Vagina (tissue), 2 donors: Measurements from ENCODE around the gene NEDD8. TPM values are rescaled to one million over a fixed set of nuclear protein-coding genes. Genes with fewer than 3 reads are reported as not detected.
"Not testable (repeated sequence)": the region's sequence is repeated elsewhere in the genome, so short reads cannot be mapped to it uniquely, and the experiment has no call there.

Experiments
- DNase-seq, 2 donors: peaks; one replicate each; pipeline ENCODE4 v3.0.0-alpha.2; 2017; ENCODE audit errors: extremely low spot score in 2 of 2
- H3K27ac ChIP-seq: fragments of 200-600 bp; sonication (generic); one replicate; pipeline ENCODE4 v1.5.1; 2019
- H3K27me3 ChIP-seq: fragments of 200-600 bp; sonication (generic); one replicate; pipeline ENCODE4 v1.5.1; 2019
- H3K36me3 ChIP-seq, 2 donors: fragments of 200-600 bp; sonication (generic); one replicate each; pipeline ENCODE4 v1.5.1; 2017 to 2019
- H3K4me1 ChIP-seq: fragments of 200-600 bp; sonication (generic); one replicate; pipeline ENCODE4 v1.5.1; 2019
- H3K4me3 ChIP-seq, 2 donors: fragments of 200-600 bp; sonication (generic); 1 replicate in 1 of 2; 2 replicates in 1 of 2; pipeline ENCODE4 v1.5.1; 2016 to 2019
- H3K9me3 ChIP-seq: fragments of 200-600 bp; sonication (generic); one replicate; pipeline ENCODE4 v1.5.1; 2019
- POLR2A ChIP-seq, 2 donors: fragments of 450-650 bp; IDR thresholded peaks; one replicate each; pipeline ENCODE4 v1.6.1; 2017; ENCODE audit warnings: antibody characterized with exemption in 2 of 2, mild to moderate bottlenecking in 2 of 2, moderate library complexity in 2 of 2
- POLR2AphosphoS5 ChIP-seq, 2 donors: sonication (generic); formaldehyde crosslinking; IDR thresholded peaks; one replicate each; pipeline ENCODE4 v1.9.0; 2017; ENCODE audit warnings: antibody characterized with exemption in 2 of 2, mild to moderate bottlenecking in 2 of 2, low read depth in 1 of 2; ENCODE audit not compliant: insufficient read depth in 1 of 2
- intact Hi-C: fragments of 100-400 bp; cut with DNase I; formaldehyde crosslinking; loops from one replicate; pipeline ENCODE4 v1.15.1; 2023
- total RNA-seq: library from RNA; depleted of rRNA; stranded (reverse); fragments of >200 nt; gene quantifications from one replicate; pipeline ENCODE4 v1.2.3, GENCODE V29; 2016
- TF ChIP-seq, protein P1 (sequence below), 3 experiments: fragments of 450-650 bp in 2 of 3; fragments of 200-600 bp in 1 of 3; sonication (generic) in 1 of 3; IDR thresholded peaks; one replicate each; pipeline ENCODE4 v1.5.1; 2017 to 2019; ENCODE audit warnings: antibody characterized with exemption in 3 of 3, mild to moderate bottlenecking in 2 of 3, moderate library complexity in 2 of 3

The NEDD8 gene
- total RNA-seq, 1 donor from 2014 or later, result 140 TPM

- Histone ChIP-seq H3K36me3 (peaks cover 0 to 3% of the 10 kb centered on the region in 2 donors), H3K27ac (no peak overlapping the region), H3K27me3 (no peaks in the 10 kb centered on the region), H3K9me3 (no peaks in the 10 kb centered on the region), H3K4me1 (no peaks in the 10 kb centered on the region), H3K4me3 (no peak overlapping the region)
- no peak for TF ChIP-seq POLR2AphosphoS5 (IDR thresholded peaks at IDR 0.05; ENCODE audit: insufficient read depth in 1 of 2, low read depth in 1 of 2)
- TF ChIP-seq POLR2A (IDR thresholded peaks at IDR 0.05), result no peak
- TF ChIP-seq, protein P1, sequence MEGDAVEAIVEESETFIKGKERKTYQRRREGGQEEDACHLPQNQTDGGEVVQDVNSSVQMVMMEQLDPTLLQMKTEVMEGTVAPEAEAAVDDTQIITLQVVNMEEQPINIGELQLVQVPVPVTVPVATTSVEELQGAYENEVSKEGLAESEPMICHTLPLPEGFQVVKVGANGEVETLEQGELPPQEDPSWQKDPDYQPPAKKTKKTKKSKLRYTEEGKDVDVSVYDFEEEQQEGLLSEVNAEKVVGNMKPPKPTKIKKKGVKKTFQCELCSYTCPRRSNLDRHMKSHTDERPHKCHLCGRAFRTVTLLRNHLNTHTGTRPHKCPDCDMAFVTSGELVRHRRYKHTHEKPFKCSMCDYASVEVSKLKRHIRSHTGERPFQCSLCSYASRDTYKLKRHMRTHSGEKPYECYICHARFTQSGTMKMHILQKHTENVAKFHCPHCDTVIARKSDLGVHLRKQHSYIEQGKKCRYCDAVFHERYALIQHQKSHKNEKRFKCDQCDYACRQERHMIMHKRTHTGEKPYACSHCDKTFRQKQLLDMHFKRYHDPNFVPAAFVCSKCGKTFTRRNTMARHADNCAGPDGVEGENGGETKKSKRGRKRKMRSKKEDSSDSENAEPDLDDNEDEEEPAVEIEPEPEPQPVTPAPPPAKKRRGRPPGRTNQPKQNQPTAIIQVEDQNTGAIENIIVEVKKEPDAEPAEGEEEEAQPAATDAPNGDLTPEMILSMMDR (IDR thresholded peaks at IDR 0.05), result no peak
- DNase-seq, result no peak
- intact Hi-C loops, result no loop called here
Measured at GRCh38 chr14:24224618-24225071, 7.5 kb downstream of the NEDD8 start.

- H3K4me3 ChIP-seq, H3K4me1 ChIP-seq, DNase-seq, intact Hi-C loops, H3K27ac ChIP-seq, H3K27me3 ChIP-seq, H3K36me3 ChIP-seq, H3K9me3 ChIP-seq: not testable (repeated sequence)
Measured at GRCh38 chr14:24222987-24223386, 9.2 kb downstream of the NEDD8 start.

- Histone ChIP-seq H3K36me3 (no peaks in the 10 kb centered on the region), H3K9me3 (no peaks in the 10 kb centered on the region), H3K27ac (no peak overlapping the region), H3K4me1 (peaks cover 14% of the 10 kb centered on the region), H3K27me3 (no peaks in the 10 kb centered on the region), H3K4me3 (no peak overlapping the region)
- no peak for TF ChIP-seq POLR2AphosphoS5 (IDR thresholded peaks at IDR 0.05; ENCODE audit: insufficient read depth in 1 of 2, low read depth in 1 of 2)
- TF ChIP-seq, protein P1 (IDR thresholded peaks at IDR 0.05), result no peak
- no peak for TF ChIP-seq POLR2A (IDR thresholded peaks at IDR 0.05)
- DNase-seq, result no peak
- intact Hi-C loops, result no loop called here
Measured at GRCh38 chr14:24219521-24219920, 12.6 kb downstream of the NEDD8 start.

GRCh38 chr14:24219080-24219479 is 13.1 kb downstream of the NEDD8 start:
- Histone ChIP-seq H3K4me1 (peaks cover 19% of the 10 kb centered on the region), H3K27me3 (no peaks in the 10 kb centered on the region), H3K9me3 (no peaks in the 10 kb centered on the region), H3K36me3 (no peaks in the 10 kb centered on the region), H3K27ac (no peak overlapping the region), H3K4me3 (no peak overlapping the region)
- intact Hi-C loops, result no loop called here
- DNase-seq, result no peak
- TF ChIP-seq, protein P1 (IDR thresholded peaks at IDR 0.05), result no peak
- TF ChIP-seq POLR2AphosphoS5 (IDR thresholded peaks at IDR 0.05; ENCODE audit: insufficient read depth in 1 of 2, low read depth in 1 of 2), result no peak
- TF ChIP-seq POLR2A (IDR thresholded peaks at IDR 0.05), result no peak

DNA sequence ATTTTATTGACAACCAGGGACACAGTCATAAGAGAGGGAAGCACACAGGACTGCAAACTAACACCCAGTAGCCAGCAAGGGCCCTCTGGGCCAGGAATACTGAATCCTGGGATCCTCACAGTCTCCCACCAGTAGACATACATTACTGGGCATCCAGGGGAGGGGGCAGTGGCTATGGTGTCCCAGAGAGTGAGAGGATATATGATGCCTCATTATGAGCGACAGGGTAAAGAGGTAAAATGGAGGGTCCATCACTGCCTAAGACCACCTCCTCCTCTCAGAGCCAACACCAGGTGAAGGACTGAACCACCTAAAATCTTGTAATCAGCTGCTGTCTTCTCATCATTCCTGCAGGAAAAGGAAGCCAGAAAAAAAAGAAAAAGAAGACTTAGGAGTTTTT is 15.3 kb downstream of the NEDD8 start:
- H3K27me3 ChIP-seq, H3K36me3 ChIP-seq, H3K4me3 ChIP-seq, H3K27ac ChIP-seq, DNase-seq, H3K9me3 ChIP-seq, intact Hi-C loops: not testable (repeated sequence)
- H3K4me1 ChIP-seq, result peaks cover 31% of the 10 kb centered on the region

DNA sequence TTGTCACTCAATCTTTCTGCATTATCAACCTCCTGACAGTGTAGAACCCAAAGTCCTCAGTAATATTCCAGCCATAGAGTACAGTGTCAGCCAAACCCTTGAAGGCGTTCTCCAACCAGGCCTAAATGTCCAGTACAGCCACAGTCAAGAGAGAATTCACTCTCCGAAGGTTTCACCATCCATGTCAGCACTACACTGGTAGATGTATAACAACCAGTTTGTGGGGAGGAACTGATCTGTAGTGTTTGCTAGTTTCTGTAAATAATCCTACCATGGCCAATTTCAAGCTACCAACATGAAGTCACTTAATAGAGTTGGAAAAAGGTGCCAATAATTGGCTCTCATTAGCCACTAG is 15.8 kb downstream of the NEDD8 start:
- Histone ChIP-seq H3K9me3 (no peaks in the 10 kb centered on the region), H3K27me3 (no peaks in the 10 kb centered on the region), H3K4me1 (peaks cover 36% of the 10 kb centered on the region), H3K27ac (peak overlapping the region; percentile 89), H3K36me3 (peaks cover 0 to 2% of the 10 kb centered on the region in 2 donors), H3K4me3 (peak overlapping the region; percentile 66 to 70)
- no peak for TF ChIP-seq POLR2A (IDR thresholded peaks at IDR 0.05)
- TF ChIP-seq, protein P1 (IDR thresholded peaks at IDR 0.05), result no peak
- no peak for TF ChIP-seq POLR2AphosphoS5 (IDR thresholded peaks at IDR 0.05; ENCODE audit: insufficient read depth in 1 of 2, low read depth in 1 of 2)
- intact Hi-C loops, result no loop called here
- DNase-seq, result no peak
